HepG2 (cell line): ENCODE results near the gene RHEBL1.

Experiments
- CREM ChIP-seq, 2 experiments: sonication (generic) in 1 of 2; formaldehyde crosslinking in 1 of 2; IDR thresholded peaks; 2 replicates each; pipeline versions ENCODE4 v1.4.0 to v1.6.1; 2016 to 2020; ENCODE audit warnings: antibody characterized with exemption in 1 of 2, mild to moderate bottlenecking in 1 of 2, missing genetic modification reagents in 1 of 2
- FOSL2 ChIP-seq: sonication (generic); formaldehyde crosslinking; IDR thresholded peaks from 2 replicates; pipeline ENCODE4 v1.4.0; 2020; ENCODE audit warnings: missing genetic modification reagents
- GABPA ChIP-seq, 2 experiments: IDR thresholded peaks; 2 replicates each; pipeline ENCODE4 v1.6.1; 2011 to 2016; ENCODE audit warnings: low read depth in 2 of 2, low read length in 1 of 2, missing biosample characterization in 1 of 2, missing genetic modification characterization in 1 of 2
- ZC3H4 ChIP-seq: sonication (generic); formaldehyde crosslinking; IDR thresholded peaks from 2 replicates; pipeline ENCODE4 v1.4.0; 2020; ENCODE audit warnings: missing genetic modification reagents, borderline replicate concordance
- ZNF639 ChIP-seq: conservative IDR thresholded peaks from 2 replicates; pipeline ENCODE4 v1.6.1; 2018; ENCODE audit warnings: missing genetic modification reagents
- ZNF672 ChIP-seq: sonication (generic); formaldehyde crosslinking; IDR thresholded peaks from 2 replicates; pipeline ENCODE4 v1.8.1; 2022; ENCODE audit warnings: missing genetic modification reagents
- TF ChIP-seq, protein P1 (sequence below): sonication (generic); formaldehyde crosslinking; IDR thresholded peaks from 2 replicates; pipeline ENCODE4 v1.8.1; 2022; ENCODE audit warnings: low read depth, mild to moderate bottlenecking, missing genetic modification reagents

GRCh38 chr12:49100380-49100779 lies 30.6 kb upstream of the RHEBL1 start:
- TF ChIP-seq FOSL2 (CRISPR knock-in tag) (no peak), ZNF639 (CRISPR knock-in tag) (no peak), ZC3H4 (no peak), CREM (IDR thresholded peaks at IDR 0.05) (no peak), CREM (CRISPR knock-in tag; IDR thresholded peaks at IDR 0.05) (no peak), ZNF672 (CRISPR knock-in tag) (no peak), GABPA (IDR thresholded peaks at IDR 0.05; ENCODE audit: low read depth, low read length) (no peak), GABPA (CRISPR knock-in tag; IDR thresholded peaks at IDR 0.05; ENCODE audit: low read depth) (no peak)
- TF ChIP-seq, protein P1, sequence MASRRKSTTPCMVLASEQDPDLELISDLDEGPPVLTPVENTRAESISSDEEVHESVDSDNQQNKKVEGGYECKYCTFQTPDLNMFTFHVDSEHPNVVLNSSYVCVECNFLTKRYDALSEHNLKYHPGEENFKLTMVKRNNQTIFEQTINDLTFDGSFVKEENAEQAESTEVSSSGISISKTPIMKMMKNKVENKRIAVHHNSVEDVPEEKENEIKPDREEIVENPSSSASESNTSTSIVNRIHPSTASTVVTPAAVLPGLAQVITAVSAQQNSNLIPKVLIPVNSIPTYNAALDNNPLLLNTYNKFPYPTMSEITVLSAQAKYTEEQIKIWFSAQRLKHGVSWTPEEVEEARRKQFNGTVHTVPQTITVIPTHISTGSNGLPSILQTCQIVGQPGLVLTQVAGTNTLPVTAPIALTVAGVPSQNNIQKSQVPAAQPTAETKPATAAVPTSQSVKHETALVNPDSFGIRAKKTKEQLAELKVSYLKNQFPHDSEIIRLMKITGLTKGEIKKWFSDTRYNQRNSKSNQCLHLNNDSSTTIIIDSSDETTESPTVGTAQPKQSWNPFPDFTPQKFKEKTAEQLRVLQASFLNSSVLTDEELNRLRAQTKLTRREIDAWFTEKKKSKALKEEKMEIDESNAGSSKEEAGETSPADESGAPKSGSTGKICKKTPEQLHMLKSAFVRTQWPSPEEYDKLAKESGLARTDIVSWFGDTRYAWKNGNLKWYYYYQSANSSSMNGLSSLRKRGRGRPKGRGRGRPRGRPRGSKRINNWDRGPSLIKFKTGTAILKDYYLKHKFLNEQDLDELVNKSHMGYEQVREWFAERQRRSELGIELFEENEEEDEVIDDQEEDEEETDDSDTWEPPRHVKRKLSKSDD, result no peak
